ENCODE data around the gene RHPN2.
"Not testable (repeated sequence)": the region's sequence is repeated elsewhere in the genome, so short reads cannot be mapped to it uniquely, and the experiment has no call there.

- TF ChIP-seq CTCF, POLR2A (IDR thresholded peaks at IDR 0.05): not testable (repeated sequence)
Measured at GRCh38 chr19:32997061-32997464, 67.6 kb downstream of the RHPN2 start.

Data from esophagus squamous epithelium (tissue), 4 donors.